ENCODE measurements around the gene SLC7A9. TPM values are rescaled to one million over a fixed set of nuclear protein-coding genes. Genes with fewer than 3 reads are reported as not detected.

Gene SLC7A9
- total and polyA plus RNA-seq, 2 experiments from 2014 or later: 0.19 TPM; not detected in 1

DNA sequence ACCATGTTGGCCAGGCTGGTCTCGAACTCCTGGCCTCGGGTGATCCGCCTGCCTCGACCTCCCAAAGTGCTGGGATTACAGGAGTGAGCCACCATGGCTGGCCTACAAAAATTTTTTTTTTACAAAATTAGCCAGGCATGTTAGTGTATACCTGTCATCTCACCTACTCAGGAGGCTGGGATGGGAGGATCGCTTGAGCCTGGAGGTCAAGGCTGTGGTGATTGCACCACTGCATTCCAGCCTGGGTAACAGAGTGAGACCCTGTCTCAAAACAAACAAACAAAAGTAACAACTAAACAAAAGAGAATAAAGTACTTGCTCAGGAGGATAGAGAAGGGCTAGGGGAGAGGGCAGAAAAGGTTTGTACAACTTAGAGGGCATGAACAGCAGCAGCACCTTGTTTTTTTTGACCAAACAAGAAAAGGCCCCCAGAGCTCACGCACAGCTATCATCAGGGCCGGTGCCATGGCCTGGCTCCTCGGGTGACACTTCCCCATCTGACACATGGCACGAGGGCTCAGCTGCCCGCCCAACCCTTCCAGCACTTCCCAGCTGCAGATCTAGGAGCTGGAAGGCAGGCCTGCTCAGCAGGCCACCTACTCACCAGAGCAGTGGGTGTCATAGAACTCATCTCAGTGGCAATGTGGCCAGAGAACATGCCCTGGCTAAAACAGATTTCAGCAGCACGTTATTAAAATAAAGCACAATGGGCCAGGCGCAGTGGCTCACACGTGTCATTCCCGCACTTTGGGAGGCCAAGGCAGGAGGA lies 8.6 kb upstream of the SLC7A9 start:
- H3K27me3 Mint-ChIP-seq (ENCODE audit: insufficient read depth, low read depth, poor library complexity): peaks cover 6% of the 10 kb centered on the region

More for the DNA sequence above, 8.6 kb upstream of the SLC7A9 start:
- Histone ChIP-seq H3K79me2 (replicated peaks; ENCODE audit: insufficient read depth) (no peaks in the 10 kb centered on the region), H3K4me1 (ENCODE audit: insufficient read depth) (no peaks in the 10 kb centered on the region), H4K20me1 (replicated peaks; ENCODE audit: insufficient read depth) (no peaks in the 10 kb centered on the region), H3K9me2 (ENCODE audit: insufficient read depth) (no peaks in the 10 kb centered on the region), H3K36me3 (ENCODE audit: insufficient read depth) (no peaks in the 10 kb centered on the region), H3K4me3 (no peak overlapping the region), H3F3A (replicated peaks; ENCODE audit: low read depth) (no peaks in the 10 kb centered on the region), H3K4me2 (no peak overlapping the region), H2AFZ (no peak overlapping the region), H3K27ac (ENCODE audit: low read depth) (no peak overlapping the region), H3K27me3 (ENCODE audit: insufficient read depth) (no peaks in the 10 kb centered on the region)
- H3K36me3 Mint-ChIP-seq (ENCODE audit: low read depth): no peaks in the 10 kb centered on the region
- no peak for DNase-seq (ENCODE audit: low spot score)
- H3K9me3 Mint-ChIP-seq: no peaks in the 10 kb centered on the region
- TF ChIP-seq, protein P1, sequence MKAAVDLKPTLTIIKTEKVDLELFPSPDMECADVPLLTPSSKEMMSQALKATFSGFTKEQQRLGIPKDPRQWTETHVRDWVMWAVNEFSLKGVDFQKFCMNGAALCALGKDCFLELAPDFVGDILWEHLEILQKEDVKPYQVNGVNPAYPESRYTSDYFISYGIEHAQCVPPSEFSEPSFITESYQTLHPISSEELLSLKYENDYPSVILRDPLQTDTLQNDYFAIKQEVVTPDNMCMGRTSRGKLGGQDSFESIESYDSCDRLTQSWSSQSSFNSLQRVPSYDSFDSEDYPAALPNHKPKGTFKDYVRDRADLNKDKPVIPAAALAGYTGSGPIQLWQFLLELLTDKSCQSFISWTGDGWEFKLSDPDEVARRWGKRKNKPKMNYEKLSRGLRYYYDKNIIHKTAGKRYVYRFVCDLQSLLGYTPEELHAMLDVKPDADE (IDR thresholded peaks at IDR 0.05): no peak
- TF ChIP-seq CTCF (conservative IDR thresholded peaks at IDR 0.05; ENCODE audit: low read depth in 2 of 2) (no peak), POLR2AphosphoS5 (IDR thresholded peaks at IDR 0.05; ENCODE audit: low read depth) (no peak), NANOG (IDR thresholded peaks at IDR 0.05; ENCODE audit: borderline replicate concordance) (no peak), STAT1 (IDR thresholded peaks at IDR 0.05; ENCODE audit: unreplicated experiment) (no peak), CREB1 (CRISPR knock-in tag; IDR thresholded peaks at IDR 0.05; ENCODE audit: low read depth) (no peak), ZNF114 (CRISPR knock-in tag; IDR thresholded peaks at IDR 0.05) (no peak), JUNB (IDR thresholded peaks at IDR 0.05; ENCODE audit: unreplicated experiment) (no peak), ZNF331 (CRISPR knock-in tag; IDR thresholded peaks at IDR 0.05; ENCODE audit: low read depth) (no peak), EZH2phosphoT487 (IDR thresholded peaks at IDR 0.05; ENCODE audit: unreplicated experiment) (no peak)
- TF ChIP-seq, protein P2, sequence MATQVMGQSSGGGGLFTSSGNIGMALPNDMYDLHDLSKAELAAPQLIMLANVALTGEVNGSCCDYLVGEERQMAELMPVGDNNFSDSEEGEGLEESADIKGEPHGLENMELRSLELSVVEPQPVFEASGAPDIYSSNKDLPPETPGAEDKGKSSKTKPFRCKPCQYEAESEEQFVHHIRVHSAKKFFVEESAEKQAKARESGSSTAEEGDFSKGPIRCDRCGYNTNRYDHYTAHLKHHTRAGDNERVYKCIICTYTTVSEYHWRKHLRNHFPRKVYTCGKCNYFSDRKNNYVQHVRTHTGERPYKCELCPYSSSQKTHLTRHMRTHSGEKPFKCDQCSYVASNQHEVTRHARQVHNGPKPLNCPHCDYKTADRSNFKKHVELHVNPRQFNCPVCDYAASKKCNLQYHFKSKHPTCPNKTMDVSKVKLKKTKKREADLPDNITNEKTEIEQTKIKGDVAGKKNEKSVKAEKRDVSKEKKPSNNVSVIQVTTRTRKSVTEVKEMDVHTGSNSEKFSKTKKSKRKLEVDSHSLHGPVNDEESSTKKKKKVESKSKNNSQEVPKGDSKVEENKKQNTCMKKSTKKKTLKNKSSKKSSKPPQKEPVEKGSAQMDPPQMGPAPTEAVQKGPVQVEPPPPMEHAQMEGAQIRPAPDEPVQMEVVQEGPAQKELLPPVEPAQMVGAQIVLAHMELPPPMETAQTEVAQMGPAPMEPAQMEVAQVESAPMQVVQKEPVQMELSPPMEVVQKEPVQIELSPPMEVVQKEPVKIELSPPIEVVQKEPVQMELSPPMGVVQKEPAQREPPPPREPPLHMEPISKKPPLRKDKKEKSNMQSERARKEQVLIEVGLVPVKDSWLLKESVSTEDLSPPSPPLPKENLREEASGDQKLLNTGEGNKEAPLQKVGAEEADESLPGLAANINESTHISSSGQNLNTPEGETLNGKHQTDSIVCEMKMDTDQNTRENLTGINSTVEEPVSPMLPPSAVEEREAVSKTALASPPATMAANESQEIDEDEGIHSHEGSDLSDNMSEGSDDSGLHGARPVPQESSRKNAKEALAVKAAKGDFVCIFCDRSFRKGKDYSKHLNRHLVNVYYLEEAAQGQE (IDR thresholded peaks at IDR 0.05; ENCODE audit: unreplicated experiment): no peak
- TF ChIP-seq, protein P3, sequence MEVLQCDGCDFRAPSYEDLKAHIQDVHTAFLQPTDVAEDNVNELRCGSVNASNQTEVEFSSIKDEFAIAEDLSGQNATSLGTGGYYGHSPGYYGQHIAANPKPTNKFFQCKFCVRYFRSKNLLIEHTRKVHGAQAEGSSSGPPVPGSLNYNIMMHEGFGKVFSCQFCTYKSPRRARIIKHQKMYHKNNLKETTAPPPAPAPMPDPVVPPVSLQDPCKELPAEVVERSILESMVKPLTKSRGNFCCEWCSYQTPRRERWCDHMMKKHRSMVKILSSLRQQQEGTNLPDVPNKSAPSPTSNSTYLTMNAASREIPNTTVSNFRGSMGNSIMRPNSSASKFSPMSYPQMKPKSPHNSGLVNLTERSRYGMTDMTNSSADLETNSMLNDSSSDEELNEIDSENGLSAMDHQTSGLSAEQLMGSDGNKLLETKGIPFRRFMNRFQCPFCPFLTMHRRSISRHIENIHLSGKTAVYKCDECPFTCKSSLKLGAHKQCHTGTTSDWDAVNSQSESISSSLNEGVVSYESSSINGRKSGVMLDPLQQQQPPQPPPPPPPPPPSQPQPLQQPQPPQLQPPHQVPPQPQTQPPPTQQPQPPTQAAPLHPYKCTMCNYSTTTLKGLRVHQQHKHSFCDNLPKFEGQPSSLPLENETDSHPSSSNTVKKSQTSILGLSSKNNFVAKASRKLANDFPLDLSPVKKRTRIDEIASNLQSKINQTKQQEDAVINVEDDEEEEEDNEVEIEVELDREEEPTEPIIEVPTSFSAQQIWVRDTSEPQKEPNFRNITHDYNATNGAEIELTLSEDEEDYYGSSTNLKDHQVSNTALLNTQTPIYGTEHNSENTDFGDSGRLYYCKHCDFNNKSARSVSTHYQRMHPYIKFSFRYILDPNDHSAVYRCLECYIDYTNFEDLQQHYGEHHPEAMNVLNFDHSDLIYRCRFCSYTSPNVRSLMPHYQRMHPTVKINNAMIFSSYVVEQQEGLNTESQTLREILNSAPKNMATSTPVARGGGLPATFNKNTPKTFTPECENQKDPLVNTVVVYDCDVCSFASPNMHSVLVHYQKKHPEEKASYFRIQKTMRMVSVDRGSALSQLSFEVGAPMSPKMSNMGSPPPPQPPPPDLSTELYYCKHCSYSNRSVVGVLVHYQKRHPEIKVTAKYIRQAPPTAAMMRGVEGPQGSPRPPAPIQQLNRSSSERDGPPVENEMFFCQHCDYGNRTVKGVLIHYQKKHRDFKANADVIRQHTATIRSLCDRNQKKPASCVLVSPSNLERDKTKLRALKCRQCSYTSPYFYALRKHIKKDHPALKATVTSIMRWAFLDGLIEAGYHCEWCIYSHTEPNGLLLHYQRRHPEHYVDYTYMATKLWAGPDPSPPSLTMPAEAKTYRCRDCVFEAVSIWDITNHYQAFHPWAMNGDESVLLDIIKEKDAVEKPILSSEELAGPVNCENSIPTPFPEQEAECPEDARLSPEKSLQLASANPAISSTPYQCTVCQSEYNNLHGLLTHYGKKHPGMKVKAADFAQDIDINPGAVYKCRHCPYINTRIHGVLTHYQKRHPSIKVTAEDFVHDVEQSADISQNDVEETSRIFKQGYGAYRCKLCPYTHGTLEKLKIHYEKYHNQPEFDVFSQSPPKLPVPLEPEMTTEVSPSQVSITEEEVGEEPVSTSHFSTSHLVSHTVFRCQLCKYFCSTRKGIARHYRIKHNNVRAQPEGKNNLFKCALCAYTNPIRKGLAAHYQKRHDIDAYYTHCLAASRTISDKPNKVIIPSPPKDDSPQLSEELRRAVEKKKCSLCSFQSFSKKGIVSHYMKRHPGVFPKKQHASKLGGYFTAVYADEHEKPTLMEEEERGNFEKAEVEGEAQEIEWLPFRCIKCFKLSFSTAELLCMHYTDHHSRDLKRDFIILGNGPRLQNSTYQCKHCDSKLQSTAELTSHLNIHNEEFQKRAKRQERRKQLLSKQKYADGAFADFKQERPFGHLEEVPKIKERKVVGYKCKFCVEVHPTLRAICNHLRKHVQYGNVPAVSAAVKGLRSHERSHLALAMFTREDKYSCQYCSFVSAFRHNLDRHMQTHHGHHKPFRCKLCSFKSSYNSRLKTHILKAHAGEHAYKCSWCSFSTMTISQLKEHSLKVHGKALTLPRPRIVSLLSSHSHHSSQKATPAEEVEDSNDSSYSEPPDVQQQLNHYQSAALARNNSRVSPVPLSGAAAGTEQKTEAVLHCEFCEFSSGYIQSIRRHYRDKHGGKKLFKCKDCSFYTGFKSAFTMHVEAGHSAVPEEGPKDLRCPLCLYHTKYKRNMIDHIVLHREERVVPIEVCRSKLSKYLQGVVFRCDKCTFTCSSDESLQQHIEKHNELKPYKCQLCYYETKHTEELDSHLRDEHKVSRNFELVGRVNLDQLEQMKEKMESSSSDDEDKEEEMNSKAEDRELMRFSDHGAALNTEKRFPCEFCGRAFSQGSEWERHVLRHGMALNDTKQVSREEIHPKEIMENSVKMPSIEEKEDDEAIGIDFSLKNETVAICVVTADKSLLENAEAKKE (CRISPR knock-in tag; IDR thresholded peaks at IDR 0.05): no peak
- H3K4me3 Mint-ChIP-seq: no peak overlapping the region
- no peak overlapping the region for H3K27ac Mint-ChIP-seq
- ATAC-seq: no peak
- H3K4me1 Mint-ChIP-seq: peaks cover 8% of the 10 kb centered on the region

Data from GM23338 (cell line).